ENCODE data around the gene PROKR1.

- TF ChIP-seq MAX (IDR thresholded peaks at IDR 0.05) (no peak), CTCF (IDR thresholded peaks at IDR 0.05 in 2 of 3, conservative IDR thresholded peaks at IDR 0.05 in 1 of 3; ENCODE audit: borderline replicate concordance in 1 of 3, insufficient read depth in 1 of 3, low read depth in 2 of 3, low read length in 2 of 3) (no peak), TCF7L2 (IDR thresholded peaks at IDR 0.05; ENCODE audit: borderline replicate concordance, extremely low read depth, insufficient read depth, insufficient read length) (no peak), EZH2 (IDR thresholded peaks at IDR 0.05) (no peak), ZNF274 (IDR thresholded peaks at IDR 0.05; ENCODE audit: low read depth, low read length) (no peak), JUND (IDR thresholded peaks at IDR 0.05) (no peak), RAD21 (IDR thresholded peaks at IDR 0.05; ENCODE audit: low read depth) (no peak), SRF (IDR thresholded peaks at IDR 0.05; ENCODE audit: low read depth) (no peak), POLR2A (IDR thresholded peaks at IDR 0.05; ENCODE audit: borderline replicate concordance, extremely low read depth, insufficient read depth, insufficient read length) (no peak), REST (IDR thresholded peaks at IDR 0.05; ENCODE audit: low read depth) (no peak), POLR2AphosphoS5 (IDR thresholded peaks at IDR 0.05; ENCODE audit: low read depth, low read length) (no peak), ELF1 (IDR thresholded peaks at IDR 0.05; ENCODE audit: borderline replicate concordance, low read depth) (no peak), ATF3 (IDR thresholded peaks at IDR 0.05) (no peak), YY1 (IDR thresholded peaks at IDR 0.05; ENCODE audit: extremely low read depth, insufficient replicate concordance, low read depth, low read length) (no peak)
Measured at GRCh38 chr2:68693951-68694350, 50.6 kb downstream of the PROKR1 start.

All from HCT116 (cell line).